ENCODE measurements around the gene HSPA14.
"Not testable (repeated sequence)": the region's sequence is repeated elsewhere in the genome, so short reads cannot be mapped to it uniquely, and the experiment has no call there.

DNA sequence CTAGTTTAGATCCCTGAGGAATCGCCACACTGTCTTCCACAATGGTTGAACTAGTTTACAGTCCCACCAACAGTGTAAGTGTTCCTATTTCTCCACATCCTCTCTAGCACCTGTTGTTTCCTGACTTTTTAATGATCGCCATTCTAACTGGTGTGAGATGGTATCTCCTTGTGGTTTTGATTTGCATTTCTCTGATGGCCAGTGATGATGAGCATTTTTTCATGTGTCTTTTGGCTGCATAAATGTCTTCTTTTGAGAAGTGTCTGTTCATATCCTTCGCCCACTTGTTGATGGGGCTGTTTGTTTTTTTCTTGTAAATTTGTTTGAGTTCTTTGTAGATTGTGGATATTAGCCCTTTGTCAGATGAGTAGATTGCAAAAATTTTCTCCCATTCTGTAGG is 26.8 kb downstream of the HSPA14 start:
- TF ChIP-seq, protein P1, sequence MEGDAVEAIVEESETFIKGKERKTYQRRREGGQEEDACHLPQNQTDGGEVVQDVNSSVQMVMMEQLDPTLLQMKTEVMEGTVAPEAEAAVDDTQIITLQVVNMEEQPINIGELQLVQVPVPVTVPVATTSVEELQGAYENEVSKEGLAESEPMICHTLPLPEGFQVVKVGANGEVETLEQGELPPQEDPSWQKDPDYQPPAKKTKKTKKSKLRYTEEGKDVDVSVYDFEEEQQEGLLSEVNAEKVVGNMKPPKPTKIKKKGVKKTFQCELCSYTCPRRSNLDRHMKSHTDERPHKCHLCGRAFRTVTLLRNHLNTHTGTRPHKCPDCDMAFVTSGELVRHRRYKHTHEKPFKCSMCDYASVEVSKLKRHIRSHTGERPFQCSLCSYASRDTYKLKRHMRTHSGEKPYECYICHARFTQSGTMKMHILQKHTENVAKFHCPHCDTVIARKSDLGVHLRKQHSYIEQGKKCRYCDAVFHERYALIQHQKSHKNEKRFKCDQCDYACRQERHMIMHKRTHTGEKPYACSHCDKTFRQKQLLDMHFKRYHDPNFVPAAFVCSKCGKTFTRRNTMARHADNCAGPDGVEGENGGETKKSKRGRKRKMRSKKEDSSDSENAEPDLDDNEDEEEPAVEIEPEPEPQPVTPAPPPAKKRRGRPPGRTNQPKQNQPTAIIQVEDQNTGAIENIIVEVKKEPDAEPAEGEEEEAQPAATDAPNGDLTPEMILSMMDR (IDR thresholded peaks at IDR 0.05) = not testable (repeated sequence)
- not testable (repeated sequence) for TF ChIP-seq POLR2A (IDR thresholded peaks at IDR 0.05)

Data from adrenal gland (tissue), 5 donors.